Fibroblast of mammary gland (primary cell): ENCODE results near the gene MRFAP1.
"Not testable (repeated sequence)": the region's sequence is repeated elsewhere in the genome, so short reads cannot be mapped to it uniquely, and the experiment has no call there.

Experiments
- DNase-seq: peaks from one replicate; pipeline ENCODE4 v3.0.0-alpha.2; 2010; ENCODE audit warnings: low read depth
- H3K4me3 ChIP-seq: 2 replicates; pipeline ENCODE4 v1.5.1; 2011; ENCODE audit warnings: low read depth, mild to moderate bottlenecking, low read length, moderate library complexity; ENCODE audit not compliant: control insufficient read depth
- TF ChIP-seq, protein P1 (sequence below): conservative IDR thresholded peaks from 2 replicates; pipeline ENCODE4 v1.5.1; 2011; ENCODE audit warnings: low read depth, low read length, inconsistent platforms; ENCODE audit not compliant: control insufficient read depth, insufficient read depth

The MRFAP1 gene

GRCh38 chr4:6621556-6621927 lies 18.9 kb upstream of the MRFAP1 start:
- no peak overlapping the region for H3K4me3 ChIP-seq
- DNase-seq = no peak
- TF ChIP-seq, protein P1, sequence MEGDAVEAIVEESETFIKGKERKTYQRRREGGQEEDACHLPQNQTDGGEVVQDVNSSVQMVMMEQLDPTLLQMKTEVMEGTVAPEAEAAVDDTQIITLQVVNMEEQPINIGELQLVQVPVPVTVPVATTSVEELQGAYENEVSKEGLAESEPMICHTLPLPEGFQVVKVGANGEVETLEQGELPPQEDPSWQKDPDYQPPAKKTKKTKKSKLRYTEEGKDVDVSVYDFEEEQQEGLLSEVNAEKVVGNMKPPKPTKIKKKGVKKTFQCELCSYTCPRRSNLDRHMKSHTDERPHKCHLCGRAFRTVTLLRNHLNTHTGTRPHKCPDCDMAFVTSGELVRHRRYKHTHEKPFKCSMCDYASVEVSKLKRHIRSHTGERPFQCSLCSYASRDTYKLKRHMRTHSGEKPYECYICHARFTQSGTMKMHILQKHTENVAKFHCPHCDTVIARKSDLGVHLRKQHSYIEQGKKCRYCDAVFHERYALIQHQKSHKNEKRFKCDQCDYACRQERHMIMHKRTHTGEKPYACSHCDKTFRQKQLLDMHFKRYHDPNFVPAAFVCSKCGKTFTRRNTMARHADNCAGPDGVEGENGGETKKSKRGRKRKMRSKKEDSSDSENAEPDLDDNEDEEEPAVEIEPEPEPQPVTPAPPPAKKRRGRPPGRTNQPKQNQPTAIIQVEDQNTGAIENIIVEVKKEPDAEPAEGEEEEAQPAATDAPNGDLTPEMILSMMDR = no peak

- no peak overlapping the region for H3K4me3 ChIP-seq
- no peak for DNase-seq
- TF ChIP-seq, protein P1 = no peak
Measured at GRCh38 chr4:6622744-6623143, 17.7 kb upstream of the MRFAP1 start.

GRCh38 chr4:6625256-6625655 lies 15.2 kb upstream of the MRFAP1 start:
- DNase-seq = no peak
- H3K4me3 ChIP-seq = no peak overlapping the region
- TF ChIP-seq, protein P1 = no peak

DNA sequence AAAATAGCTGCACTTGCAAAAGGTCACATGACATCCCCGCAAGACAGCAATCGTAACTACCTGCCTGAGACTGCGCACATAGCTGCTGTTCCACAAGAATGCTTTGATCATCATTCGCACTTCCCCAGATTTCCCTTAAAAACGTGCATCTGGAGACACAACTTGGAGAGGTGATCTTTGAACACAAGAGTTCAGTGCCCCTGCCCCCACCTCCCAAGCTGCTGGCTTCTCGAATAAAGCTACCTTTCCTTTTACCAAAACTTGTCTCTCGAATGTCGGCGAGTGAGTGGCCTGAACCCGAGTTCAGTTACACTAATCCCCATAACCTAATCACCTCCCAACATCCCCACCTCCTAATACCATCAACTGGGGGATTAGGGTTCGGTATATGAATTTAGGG lies 14.4 kb upstream of the MRFAP1 start:
- TF ChIP-seq, protein P1 = no peak
- no peak overlapping the region for H3K4me3 ChIP-seq
- no peak for DNase-seq

DNA sequence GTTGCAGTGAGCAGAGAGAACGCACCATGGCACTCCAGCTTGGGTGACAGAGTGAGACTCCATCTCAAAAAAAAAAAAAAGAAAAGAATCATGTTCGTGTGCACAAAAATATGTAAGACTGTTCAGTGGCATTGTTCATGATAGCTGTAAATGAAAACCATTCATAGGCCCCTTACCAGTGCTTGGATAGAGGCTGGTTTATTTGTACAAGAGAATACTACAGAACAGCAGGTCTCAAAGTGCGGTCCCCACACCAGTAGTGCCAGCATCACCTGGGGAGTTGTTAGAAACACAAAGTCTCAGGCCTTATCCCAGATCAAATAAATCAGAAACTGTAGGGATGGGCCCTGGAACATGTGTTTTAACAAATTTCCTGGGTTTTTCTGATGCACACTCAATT lies 12.7 kb upstream of the MRFAP1 start:
- TF ChIP-seq, protein P1 = no peak
- no peak overlapping the region for H3K4me3 ChIP-seq
- DNase-seq = no peak

GRCh38 chr4:6628484-6628883 lies 12.0 kb upstream of the MRFAP1 start:
- H3K4me3 ChIP-seq, DNase-seq: not testable (repeated sequence)

DNA sequence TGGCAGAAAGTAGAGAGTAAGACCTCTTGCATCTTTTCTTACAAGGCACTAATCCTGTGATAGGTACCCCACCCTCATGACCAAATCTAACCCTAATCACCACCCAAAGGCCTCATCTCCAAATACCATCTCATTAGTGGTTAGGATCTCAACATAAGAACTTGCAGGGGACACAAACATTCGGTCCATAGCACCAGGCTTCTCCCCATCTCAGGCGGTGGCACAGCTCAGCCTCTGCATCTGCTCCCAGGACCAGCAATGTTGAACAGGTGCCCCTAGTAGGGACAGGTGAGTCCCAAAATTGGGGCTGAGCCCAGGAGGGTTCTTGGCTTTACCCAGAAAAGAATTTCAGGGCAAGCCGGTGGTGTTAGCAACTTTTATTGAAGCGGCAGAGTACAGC lies 8.4 kb upstream of the MRFAP1 start:
- no peak overlapping the region for H3K4me3 ChIP-seq
- DNase-seq = no peak
- TF ChIP-seq, protein P1 = no peak
